Skeletal muscle cell (primary cell): ENCODE data around the gene SOWAHC.
"Not testable (repeated sequence)": the region's sequence is repeated elsewhere in the genome, so short reads cannot be mapped to it uniquely, and the experiment has no call there.

Experiments
- DNase-seq: peaks from one replicate; pipeline ENCODE4 v3.0.0-alpha.2; 2010; ENCODE audit warnings: low read depth
- H3K4me3 ChIP-seq: 2 replicates; pipeline ENCODE4 v1.5.1; 2011; ENCODE audit warnings: low read depth, mild to moderate bottlenecking, control low read depth, low read length, moderate library complexity

Gene SOWAHC

GRCh38 chr2:109640000-109640399 lies 25.8 kb downstream of the SOWAHC start:
- H3K4me3 ChIP-seq = not testable (repeated sequence)

GRCh38 chr2:109644571-109645275 lies 30.6 kb downstream of the SOWAHC start:
- no peak for DNase-seq
- H3K4me3 ChIP-seq = no peak overlapping the region

More at GRCh38 chr2:109640000-109640399, 25.8 kb downstream of the SOWAHC start:
- DNase-seq = not testable (repeated sequence)

- H3K4me3 ChIP-seq = no peak overlapping the region
- DNase-seq = no peak
Measured at GRCh38 chr2:109645412-109646184, 31.4 kb downstream of the SOWAHC start.

- no peak overlapping the region for H3K4me3 ChIP-seq
- no peak for DNase-seq
Measured at GRCh38 chr2:109646961-109647360, 32.8 kb downstream of the SOWAHC start.

- no peak overlapping the region for H3K4me3 ChIP-seq
Measured at GRCh38 chr2:109647636-109648035, 33.5 kb downstream of the SOWAHC start.

GRCh38 chr2:109648041-109648527 lies 33.9 kb downstream of the SOWAHC start:
- no peak overlapping the region for H3K4me3 ChIP-seq
- no peak for DNase-seq

More at GRCh38 chr2:109647636-109648035, 33.5 kb downstream of the SOWAHC start:
- DNase-seq = no peak

- DNase-seq = no peak
- no peak overlapping the region for H3K4me3 ChIP-seq
Measured at GRCh38 chr2:109649736-109650695, 35.9 kb downstream of the SOWAHC start.

- no peak for DNase-seq
- H3K4me3 ChIP-seq = no peak overlapping the region
Measured at GRCh38 chr2:109654326-109655050, 40.3 kb downstream of the SOWAHC start.

- no peak for DNase-seq
- no peak overlapping the region for H3K4me3 ChIP-seq
Measured at GRCh38 chr2:109655287-109655686, 41.1 kb downstream of the SOWAHC start.

- no peak overlapping the region for H3K4me3 ChIP-seq
- DNase-seq = no peak
Measured at GRCh38 chr2:109659396-109660045, 45.4 kb downstream of the SOWAHC start.

- no peak for DNase-seq
Measured at GRCh38 chr2:109660046-109660860, 46.1 kb downstream of the SOWAHC start.

GRCh38 chr2:109662889-109663288 lies 48.7 kb downstream of the SOWAHC start:
- no peak for DNase-seq
- H3K4me3 ChIP-seq = no peak overlapping the region

More at GRCh38 chr2:109660046-109660860, 46.1 kb downstream of the SOWAHC start:
- H3K4me3 ChIP-seq = no peak overlapping the region

GRCh38 chr2:109663721-109664120 lies 49.6 kb downstream of the SOWAHC start:
- H3K4me3 ChIP-seq = no peak overlapping the region

GRCh38 chr2:109666466-109666865 lies 52.3 kb downstream of the SOWAHC start:
- H3K4me3 ChIP-seq = no peak overlapping the region
- no peak for DNase-seq

More at GRCh38 chr2:109663721-109664120, 49.6 kb downstream of the SOWAHC start:
- peak; percentile 57 for DNase-seq
